DND-41 (cell line): Measurements from ENCODE around the gene CENPP.

Source experiments
- ATAC-seq: fragments of 200-7000 bp; cut with Tn5 transposase; 3 replicates; pipeline ENCODE4 v1.9.1; 2021; ENCODE audit warnings: low read depth; ENCODE audit not compliant: insufficient read depth
- DNase-seq: peaks from one replicate; pipeline ENCODE4 v3.0.0-alpha.2; 2020
- H2AFZ ChIP-seq: 2 replicates; pipeline ENCODE4 v1.6.0; 2012; ENCODE audit warnings: low read depth, low read length
- H3K27ac ChIP-seq: 2 replicates; pipeline ENCODE4 v1.5.1; 2012; ENCODE audit warnings: low read length, inconsistent platforms
- H3K27me3 ChIP-seq: fragments of 200-600 bp; sonication (generic); 2 replicates; pipeline ENCODE4 v1.6.0; 2012; ENCODE audit warnings: low read length, mild to moderate bottlenecking, inconsistent platforms; ENCODE audit not compliant: insufficient read depth, poor library complexity
- H3K36me3 ChIP-seq: 2 replicates; pipeline ENCODE4 v1.5.1; 2012; ENCODE audit warnings: low read length, inconsistent platforms; ENCODE audit not compliant: insufficient read depth
- H3K4me1 ChIP-seq: 2 replicates; pipeline ENCODE4 v1.5.1; 2012; ENCODE audit warnings: mild to moderate bottlenecking, low read length; ENCODE audit not compliant: insufficient read depth
- H3K4me2 ChIP-seq: 2 replicates; pipeline ENCODE4 v1.6.0; 2012; ENCODE audit warnings: mild to moderate bottlenecking, moderate library complexity, low read length, inconsistent platforms; ENCODE audit not compliant: insufficient read depth
- H3K4me3 ChIP-seq, 2 experiments: fragments of 200-600 bp in 1 of 2; shearing (Covaris generic) in 1 of 2; 2 replicates each; pipeline ENCODE4 v1.5.1; 2012 to 2016; ENCODE audit warnings: inconsistent platforms in 2 of 2, low read length in 2 of 2, mild to moderate bottlenecking in 2 of 2, low read depth in 1 of 2, moderate library complexity in 1 of 2
- H3K79me2 ChIP-seq: 2 replicates; pipeline ENCODE4 v1.6.0; 2012; ENCODE audit warnings: low read length, inconsistent platforms; ENCODE audit not compliant: insufficient read depth
- H3K9ac ChIP-seq: 2 replicates; pipeline ENCODE4 v1.6.0; 2012; ENCODE audit warnings: low read depth, mild to moderate bottlenecking, inconsistent platforms, low read length, moderate library complexity
- H3K9me3 ChIP-seq: 2 replicates; pipeline ENCODE4 v1.5.1; 2012; ENCODE audit warnings: low read length, moderate library complexity, mild to moderate bottlenecking, inconsistent platforms; ENCODE audit not compliant: insufficient read depth, severe bottlenecking
- H4K20me1 ChIP-seq: 2 replicates; pipeline ENCODE4 v1.6.0; 2012; ENCODE audit warnings: low read length; ENCODE audit not compliant: insufficient read depth
- CTCF ChIP-seq: IDR thresholded peaks from 2 replicates; pipeline ENCODE4 v1.5.1; 2012; ENCODE audit warnings: borderline replicate concordance, low read length, moderate library complexity, mild to moderate bottlenecking; ENCODE audit not compliant: poor library complexity, severe bottlenecking; ENCODE audit errors: extremely low read depth
- EZH2 ChIP-seq: IDR thresholded peaks from 3 replicates; pipeline ENCODE4 v1.6.1; 2012; ENCODE audit warnings: borderline replicate concordance, low read depth, mild to moderate bottlenecking, moderate library complexity, low read length, inconsistent platforms; ENCODE audit not compliant: severe bottlenecking

The CENPP gene

DNA sequence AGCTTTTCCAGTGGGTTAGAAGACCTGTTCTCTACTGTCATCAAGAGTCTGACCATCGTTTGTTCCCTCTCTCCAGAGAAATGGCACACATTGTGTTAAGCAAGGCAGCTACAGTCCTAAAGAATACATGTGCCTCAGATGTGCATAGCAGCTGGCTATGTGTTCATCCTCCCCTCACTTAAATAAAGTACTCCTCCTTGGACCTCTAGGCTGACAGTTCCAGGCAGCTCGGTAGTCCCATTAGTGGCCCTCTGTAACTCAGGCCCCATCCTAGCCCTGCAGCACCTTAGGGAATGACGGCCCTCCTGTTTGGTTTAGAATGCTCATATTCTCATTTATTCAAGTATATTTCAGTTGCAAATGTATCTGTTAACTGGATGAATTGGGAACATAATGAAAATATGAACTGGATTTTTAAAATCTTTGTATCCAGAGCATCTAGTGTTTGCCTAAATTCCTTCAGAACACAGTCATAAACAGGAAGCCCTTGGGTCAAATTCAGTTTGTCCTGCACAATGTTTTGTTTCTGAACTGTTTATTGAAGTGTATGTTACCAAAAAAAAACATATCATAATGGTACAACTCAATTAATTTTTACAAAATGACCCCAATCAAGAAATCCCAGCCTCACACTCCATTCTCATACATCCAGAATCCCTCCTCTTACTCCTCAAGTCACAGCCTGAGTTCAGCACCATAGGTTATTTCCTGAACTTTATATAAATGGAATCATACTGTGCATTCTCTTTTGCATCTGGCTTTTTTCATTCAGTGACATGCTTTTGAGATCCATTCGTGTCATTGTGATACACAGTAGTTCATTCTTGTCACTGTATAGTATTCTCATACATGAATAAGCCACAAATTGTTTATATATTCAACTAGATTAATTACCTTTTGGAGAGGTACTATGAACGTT is 158.1 kb downstream of the CENPP start:
- H3K4me1 ChIP-seq = no peaks in the 10 kb centered on the region
- ATAC-seq (no peak), DNase-seq (no peak)
- no peaks in the 10 kb centered on the region for H3K27me3 ChIP-seq
- no peaks in the 10 kb centered on the region for H3K9me3 ChIP-seq
- no peaks in the 10 kb centered on the region; the same call in 1 of the 2 replicates for H3K36me3 ChIP-seq
- H2AFZ ChIP-seq = no peak overlapping the region
- H3K79me2 ChIP-seq = no peaks in the 10 kb centered on the region
- H4K20me1 ChIP-seq = no peaks in the 10 kb centered on the region; the same call in 1 of the 2 replicates
- no peak overlapping the region for H3K4me2 ChIP-seq
- no peak for TF ChIP-seq CTCF
- TF ChIP-seq EZH2 = no peak
- H3K9ac ChIP-seq = no peak overlapping the region
- no peak overlapping the region for H3K4me3 ChIP-seq
- H3K27ac ChIP-seq = no peak overlapping the region

DNA sequence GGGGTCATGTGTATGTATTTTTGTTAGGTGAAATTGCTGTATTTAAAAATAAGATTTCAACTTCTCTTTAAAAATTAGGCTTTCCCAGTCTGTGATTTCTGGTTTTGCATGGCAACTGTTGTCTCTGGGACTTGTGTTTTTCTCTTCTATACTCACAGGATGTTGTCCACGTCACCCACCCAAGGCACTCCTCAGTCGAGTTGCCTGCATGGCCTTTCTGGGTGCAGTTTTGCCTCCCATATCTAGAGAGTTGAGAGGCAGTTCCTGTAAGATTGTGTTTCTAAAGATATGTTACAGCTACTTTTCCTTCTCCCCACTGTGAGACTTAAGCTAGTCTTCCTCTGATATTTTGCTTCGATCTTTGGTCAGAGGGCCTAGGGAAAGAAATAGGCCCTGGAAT is 158.8 kb downstream of the CENPP start:
- Histone ChIP-seq H3K27me3 (no peaks in the 10 kb centered on the region), H3K4me1 (no peaks in the 10 kb centered on the region), H3K9me3 (no peaks in the 10 kb centered on the region), H3K36me3 (no peaks in the 10 kb centered on the region; the same call in 1 of the 2 replicates), H3K4me2 (no peak overlapping the region), H3K79me2 (no peaks in the 10 kb centered on the region), H3K27ac (no peak overlapping the region), H2AFZ (no peak overlapping the region), H3K9ac (no peak overlapping the region), H4K20me1 (no peaks in the 10 kb centered on the region), H3K4me3 (no peak overlapping the region)
- no peak for ATAC-seq
- TF ChIP-seq CTCF = no peak
- TF ChIP-seq EZH2 = no peak
- no peak for DNase-seq

GRCh38 chr9:92486371-92486770 is 160.6 kb downstream of the CENPP start:
- no peak overlapping the region for H3K4me3 ChIP-seq
- DNase-seq (no peak), ATAC-seq (no peak)
- H4K20me1 ChIP-seq = no peaks in the 10 kb centered on the region
- H3K36me3 ChIP-seq = no peaks in the 10 kb centered on the region; the same call in 1 of the 2 replicates
- H3K9me3 ChIP-seq = no peaks in the 10 kb centered on the region
- no peak overlapping the region for H3K27ac ChIP-seq
- H3K9ac ChIP-seq = no peak overlapping the region
- H3K4me2 ChIP-seq = no peak overlapping the region
- no peak overlapping the region for H2AFZ ChIP-seq
- H3K27me3 ChIP-seq = no peaks in the 10 kb centered on the region
- H3K4me1 ChIP-seq = no peaks in the 10 kb centered on the region
- no peak for TF ChIP-seq CTCF
- TF ChIP-seq EZH2 = no peak
- no peaks in the 10 kb centered on the region for H3K79me2 ChIP-seq
